GM23248 (cell line): Measurements from ENCODE around the gene NEGR1. TPM values are rescaled to one million over a fixed set of nuclear protein-coding genes. Genes with fewer than 3 reads are reported as not detected.

ENCODE experiments used
- DNase-seq: peaks from one replicate; pipeline ENCODE4 v3.0.0-alpha.2; 2015
- H2AFZ ChIP-seq: fragments of 200-600 bp; sonication (generic); 2 replicates; pipeline ENCODE4 v1.6.1; 2016; ENCODE audit warnings: antibody characterized with exemption
- H3F3A ChIP-seq: fragments of 200-600 bp; sonication (generic); 2 replicates; pipeline ENCODE4 v1.6.1; 2016; ENCODE audit warnings: mild to moderate bottlenecking, antibody characterized with exemption, mixed run types; ENCODE audit not compliant: insufficient read depth
- H3K27ac ChIP-seq: fragments of 200-600 bp; sonication (generic); 2 replicates; pipeline ENCODE4 v1.5.1; 2016; ENCODE audit warnings: mild to moderate bottlenecking
- H3K27me3 ChIP-seq: fragments of 200-600 bp; sonication (generic); replicated peaks from 2 replicates; pipeline ENCODE4 v1.6.1; 2016; ENCODE audit warnings: mild to moderate bottlenecking; ENCODE audit not compliant: insufficient read depth
- H3K36me3 ChIP-seq: fragments of 200-600 bp; sonication (generic); 2 replicates; pipeline ENCODE4 v1.6.1; 2016; ENCODE audit warnings: low read depth, mild to moderate bottlenecking
- H3K4me1 ChIP-seq: fragments of 200-600 bp; sonication (generic); 2 replicates; pipeline ENCODE4 v1.6.1; 2016; ENCODE audit warnings: mild to moderate bottlenecking; ENCODE audit not compliant: insufficient read depth
- H3K4me2 ChIP-seq: fragments of 200-600 bp; sonication (generic); one replicate; pipeline ENCODE4 v1.6.1; 2016; ENCODE audit warnings: mild to moderate bottlenecking; ENCODE audit not compliant: unreplicated experiment
- H3K4me3 ChIP-seq: fragments of 200-600 bp; sonication (generic); 2 replicates; pipeline ENCODE4 v1.5.1; 2016; ENCODE audit warnings: mild to moderate bottlenecking
- H3K79me2 ChIP-seq: fragments of 200-600 bp; sonication (generic); 2 replicates; pipeline ENCODE4 v1.6.1; 2016; ENCODE audit warnings: mild to moderate bottlenecking; ENCODE audit not compliant: insufficient read depth
- H3K9ac ChIP-seq: fragments of 200-600 bp; sonication (generic); 2 replicates; pipeline ENCODE4 v1.6.1; 2016; ENCODE audit warnings: mild to moderate bottlenecking
- H3K9me2 ChIP-seq: fragments of 200-600 bp; sonication (generic); 2 replicates; pipeline ENCODE4 v1.6.1; 2016; ENCODE audit warnings: mixed run types, mild to moderate bottlenecking, moderate library complexity; ENCODE audit not compliant: insufficient read depth
- H3K9me3 ChIP-seq: fragments of 200-600 bp; sonication (generic); one replicate; pipeline ENCODE4 v1.6.1; 2017; ENCODE audit warnings: low read depth
- H4K20me1 ChIP-seq: fragments of 200-600 bp; sonication (generic); 2 replicates; pipeline ENCODE4 v1.6.0; 2016; ENCODE audit not compliant: insufficient read depth
- EZH2 ChIP-seq: fragments of 200-600 bp; sonication (generic); IDR thresholded peaks from 2 replicates; pipeline ENCODE4 v1.6.1; 2018; ENCODE audit warnings: antibody characterized with exemption, mild to moderate bottlenecking; ENCODE audit not compliant: insufficient read depth, poor library complexity, severe bottlenecking
- EZH2phosphoT487 ChIP-seq: fragments of 200-600 bp; sonication (generic); IDR thresholded peaks from 2 replicates; pipeline ENCODE4 v1.6.1; 2018; ENCODE audit warnings: antibody characterized with exemption, moderate library complexity, mild to moderate bottlenecking, low read depth; ENCODE audit not compliant: insufficient read depth
- WGBS, 2 experiments: methylation state at CpG; one replicate each; pipeline ENCODE4 v1.1.6; 2015 to 2017; ENCODE audit warnings: low lambda C conversion rate in 2 of 2, low coverage in 1 of 2; ENCODE audit errors: missing lambda C conversion rate in 2 of 2; 5-methylcytosine and 5-hydroxymethylcytosine counted together
- in situ Hi-C: fragments of 300-500 bp; cut with MboI; formaldehyde crosslinking; loops from 2 replicates; pipeline ENCODE4 v1.15.0; 2020
- polyA plus RNA-seq: library from polyadenylated mRNA; unstranded; fragments of >200 nt; fragmentation: Nextera tagmentation; extraction: Ambion mirVana; gene quantifications from 2 replicates; pipeline ENCODE4 v1.2.1, GENCODE V29; 2016
- total RNA-seq: library from RNA; depleted of rRNA; stranded (reverse); fragments of >200 nt; shearing (Covaris generic); gene quantifications from 2 replicates; pipeline ENCODE4 v1.2.3, GENCODE V29; 2014

NEGR1 gene
- total and polyA plus RNA-seq, 2 experiments from 2014 or later: 14.3 to 15.7 TPM

DNA sequence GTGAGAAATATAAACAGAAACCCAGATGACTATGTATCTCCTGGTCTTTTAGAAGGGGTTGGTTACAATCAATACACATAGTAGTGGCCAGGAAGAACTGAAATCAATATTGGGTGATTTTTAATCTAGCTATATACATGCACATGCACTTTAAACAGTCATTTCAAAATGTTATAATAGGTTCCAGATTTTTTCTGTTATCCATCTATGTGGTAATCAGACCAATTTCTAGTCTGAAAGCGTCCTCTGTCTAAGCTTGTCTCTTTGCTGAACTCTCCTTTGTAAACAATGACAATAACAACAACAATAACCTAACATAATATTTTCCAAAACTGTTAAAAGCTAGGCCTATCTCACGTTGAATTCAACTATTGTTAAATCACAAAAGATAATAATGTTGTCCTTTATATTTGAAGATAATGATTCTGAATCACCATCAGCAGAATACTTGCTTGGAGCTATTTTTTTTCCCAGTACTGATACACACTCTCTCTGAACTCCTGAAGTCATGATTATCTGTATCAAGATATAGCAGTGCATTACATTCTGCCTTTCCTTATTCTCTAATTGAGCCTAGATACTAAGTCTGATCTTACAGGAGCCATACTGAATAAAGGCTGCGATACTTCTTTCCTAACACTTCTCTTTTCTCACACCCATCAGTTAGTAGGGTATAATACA is 704.7 kb downstream of the NEGR1 start:
- in situ Hi-C loops: loop anchor here (25.0 kb wide), 1 partner anchor 460 kb away; no protein-coding TSS in a partner anchor
- Histone ChIP-seq H3K4me2 (no peak overlapping the region), H3K36me3 (no peaks in the 10 kb centered on the region), H3K9ac (no peak overlapping the region), H2AFZ (no peak overlapping the region), H3K79me2 (no peaks in the 10 kb centered on the region), H3K9me2 (no peaks in the 10 kb centered on the region), H3K27ac (no peak overlapping the region), H3K4me1 (no peaks in the 10 kb centered on the region), H4K20me1 (no peaks in the 10 kb centered on the region), H3K9me3 (no peaks in the 10 kb centered on the region), H3F3A (no peaks in the 10 kb centered on the region), H3K27me3 (no peaks in the 10 kb centered on the region), H3K4me3 (no peak overlapping the region)
- TF ChIP-seq EZH2phosphoT487 (no peak), EZH2 (no peak)
- no peak for DNase-seq
- 41 to 49% methylated on average over 3 of the region's 3 CpGs for WGBS, 2 experiments

DNA sequence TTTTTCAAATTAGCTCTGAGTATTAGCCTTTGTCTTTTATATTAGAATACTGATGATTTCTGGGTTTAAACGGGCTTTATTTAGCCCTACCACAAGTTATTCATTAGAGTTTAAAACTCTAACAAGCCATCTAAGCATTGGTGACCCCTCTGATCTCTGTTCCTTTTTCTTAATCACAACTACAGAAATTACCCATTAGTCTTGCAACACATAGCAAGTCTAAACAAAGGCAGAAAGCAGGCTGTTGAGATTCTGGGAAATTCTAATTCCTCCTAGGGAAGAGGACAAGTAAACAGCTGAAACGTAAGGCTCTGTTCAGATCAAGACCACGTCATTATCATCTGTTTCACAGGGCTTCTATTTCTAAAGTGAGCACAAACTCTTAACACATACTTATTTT is 710.3 kb downstream of the NEGR1 start:
- H3K9me2 ChIP-seq: no peaks in the 10 kb centered on the region
- H2AFZ ChIP-seq: no peak overlapping the region
- WGBS, 2 experiments: 39 to 41% methylated on average over 3 of the region's 3 CpGs
- no peaks in the 10 kb centered on the region for H3K79me2 ChIP-seq
- DNase-seq: no peak
- H3K27ac ChIP-seq: no peak overlapping the region
- no peaks in the 10 kb centered on the region for H3K4me1 ChIP-seq
- TF ChIP-seq EZH2 (no peak), EZH2phosphoT487 (no peak)
- no peak overlapping the region for H3K9ac ChIP-seq
- in situ Hi-C loops: no loop called here
- H4K20me1 ChIP-seq: no peaks in the 10 kb centered on the region
- no peaks in the 10 kb centered on the region for H3K36me3 ChIP-seq
- no peak overlapping the region for H3K4me2 ChIP-seq
- H3F3A ChIP-seq: no peaks in the 10 kb centered on the region
- H3K27me3 ChIP-seq: no peaks in the 10 kb centered on the region
- H3K9me3 ChIP-seq: no peaks in the 10 kb centered on the region
- no peak overlapping the region for H3K4me3 ChIP-seq

DNA sequence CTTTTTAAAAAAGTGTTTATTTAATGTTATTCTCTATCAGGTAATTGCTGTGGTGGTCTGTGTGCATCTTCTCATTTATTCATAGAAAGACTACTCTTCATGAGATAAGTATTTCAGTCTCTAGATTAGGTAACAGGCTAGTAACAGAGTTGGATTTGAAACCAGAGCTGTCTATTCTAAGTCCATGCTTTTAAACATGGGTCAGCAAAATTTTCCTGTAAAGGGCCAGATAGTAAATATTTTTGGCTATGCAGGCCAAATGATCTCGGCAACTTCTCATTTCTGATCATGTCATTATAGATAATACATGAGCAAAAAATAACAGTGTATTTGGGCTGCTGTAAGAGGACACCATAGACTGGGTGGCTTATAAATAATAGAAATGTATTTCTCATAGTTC is 715.9 kb downstream of the NEGR1 start:
- H3K79me2 ChIP-seq: no peaks in the 10 kb centered on the region
- no peak overlapping the region for H2AFZ ChIP-seq
- WGBS, 2 experiments: 96 to 98% methylated on average over 1 of the region's 1 CpG
- H3F3A ChIP-seq: peaks cover 2% of the 10 kb centered on the region; the same call in 1 of the 2 replicates
- H3K36me3 ChIP-seq: no peaks in the 10 kb centered on the region
- no peak overlapping the region for H3K4me3 ChIP-seq
- H3K9me2 ChIP-seq: no peaks in the 10 kb centered on the region
- no peaks in the 10 kb centered on the region for H3K27me3 ChIP-seq
- H3K9ac ChIP-seq: no peak overlapping the region
- DNase-seq: no peak
- H4K20me1 ChIP-seq: no peaks in the 10 kb centered on the region
- in situ Hi-C loops: no loop called here
- no peaks in the 10 kb centered on the region for H3K9me3 ChIP-seq
- H3K4me2 ChIP-seq: no peak overlapping the region
- H3K27ac ChIP-seq: no peak overlapping the region
- TF ChIP-seq EZH2 (no peak), EZH2phosphoT487 (no peak)
- H3K4me1 ChIP-seq: peaks cover 9% of the 10 kb centered on the region

DNA sequence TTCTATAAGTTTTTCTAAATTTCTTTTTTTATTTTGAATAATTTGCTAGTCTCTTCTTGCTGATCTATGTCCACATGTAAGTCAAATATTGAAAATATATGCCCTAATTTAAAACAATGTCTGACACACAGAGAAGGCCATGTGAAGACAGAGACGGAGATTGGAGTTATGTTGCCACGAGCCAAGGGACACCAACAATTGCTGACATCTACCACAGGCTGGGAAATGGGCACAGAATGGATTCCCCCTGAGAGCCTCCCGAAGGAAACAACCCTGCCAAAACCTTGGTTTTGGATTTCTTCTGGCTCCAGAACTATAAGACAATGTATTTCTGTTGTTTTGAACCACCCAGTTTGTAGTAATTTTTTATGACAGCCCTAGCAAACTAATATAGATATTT is 716.5 kb downstream of the NEGR1 start:
- no peaks in the 10 kb centered on the region for H3K36me3 ChIP-seq
- no peaks in the 10 kb centered on the region for H3K79me2 ChIP-seq
- H3K9me2 ChIP-seq: no peaks in the 10 kb centered on the region
- peaks cover 8% of the 10 kb centered on the region; the same call in 1 of the 2 replicates for H3F3A ChIP-seq
- no peak overlapping the region for H3K27ac ChIP-seq
- in situ Hi-C loops: no loop called here
- H4K20me1 ChIP-seq: no peaks in the 10 kb centered on the region
- H3K4me2 ChIP-seq: no peak overlapping the region
- H3K9me3 ChIP-seq: no peaks in the 10 kb centered on the region
- DNase-seq: no peak
- no peak for TF ChIP-seq EZH2
- TF ChIP-seq EZH2phosphoT487: no peak
- no peak overlapping the region for H2AFZ ChIP-seq
- H3K4me3 ChIP-seq: no peak overlapping the region
- peaks cover 15% of the 10 kb centered on the region for H3K4me1 ChIP-seq
- H3K9ac ChIP-seq: no peak overlapping the region
- H3K27me3 ChIP-seq: no peaks in the 10 kb centered on the region
- 46 to 52% methylated on average over 3 of the region's 3 CpGs for WGBS, 2 experiments
